HepG2 (cell line): ENCODE data around the gene PISD. TPM values are rescaled to one million over a fixed set of nuclear protein-coding genes. Genes with fewer than 3 reads are reported as not detected.

Experiments
- ATAC-seq: fragments of 200-7000 bp; cut with Tn5 transposase; 3 replicates; pipeline ENCODE4 v1.9.1; 2020; ENCODE audit warnings: mild to moderate bottlenecking, moderate library complexity
- BruUV-seq: library from RNA; stranded (reverse); fragments of 400-500 nt; replicated peaks from 2 replicates; lab custom pipeline; 2021; lab: Mats Ljungman, UMichigan
- CTCF ChIA-PET: fragments of 300-600 bp; formaldehyde crosslinking; extraction: SDS; loops from one replicate; lab custom pipeline; 2021; ENCODE audit warnings: low total read pairs, inconsistent platforms, low intra/inter-chr PET ratio; lab: Yijun Ruan, JAX
- POLR2A ChIA-PET: fragments of 350-600 bp; sonication (Branson Sonifier 250); formaldehyde crosslinking; loops from one replicate; lab custom pipeline; 2020; ENCODE audit warnings: antibody characterized with exemption, inconsistent platforms; lab: Yijun Ruan, JAX
- DNase-seq: peaks from one replicate; pipeline ENCODE4 v3.0.0-alpha.2; 2015; ENCODE audit warnings: low spot score
- FAIRE-seq: peaks from 3 replicates; lab custom pipeline; 2011; peaks lifted over from hg19 to GRCh38; lab: Jason Lieb, UNC
- H2AFZ ChIP-seq: one replicate; pipeline ENCODE4 v1.6.1; 2011; ENCODE audit warnings: low read length, inconsistent platforms
- H3K27ac ChIP-seq: fragments of 300-600 bp; 3 replicates; pipeline ENCODE4 v1.8.0; 2011; ENCODE audit warnings: mixed run types, mild to moderate bottlenecking, mixed read lengths, low read length, inconsistent platforms; ENCODE audit not compliant: insufficient read depth; ENCODE audit errors: extremely low read length
- H3K27me3 ChIP-seq, 2 experiments: fragments of 200-600 bp in 1 of 2; 2 replicates in 1 of 2; 3 replicates in 1 of 2; pipeline versions ENCODE4 v1.6.0 to v1.8.0; 2011; ENCODE audit warnings: low read length in 2 of 2, mild to moderate bottlenecking in 2 of 2, moderate library complexity in 2 of 2, inconsistent platforms in 1 of 2; ENCODE audit not compliant: insufficient read depth in 2 of 2, control insufficient read depth in 1 of 2
- H3K36me3 ChIP-seq, 2 experiments: fragments of 200-600 bp in 1 of 2; replicated peaks in 1 of 2; 2 replicates in 1 of 2; 3 replicates in 1 of 2; pipeline versions ENCODE4 v1.5.1 to v1.8.0; 2011; ENCODE audit warnings: low read length in 2 of 2, inconsistent platforms in 1 of 2; ENCODE audit not compliant: insufficient read depth in 2 of 2, control insufficient read depth in 1 of 2
- H3K4me1 ChIP-seq: 2 replicates; pipeline ENCODE4 v1.5.1; 2012; ENCODE audit warnings: low read length, inconsistent platforms; ENCODE audit not compliant: insufficient read depth
- H3K4me2 ChIP-seq: 2 replicates; pipeline ENCODE4 v1.6.0; 2011; ENCODE audit warnings: low read depth, low read length, inconsistent platforms
- H3K4me3 ChIP-seq, 3 experiments: fragments of 200-600 bp in 1 of 3; sonication (generic), shearing (Covaris generic) in 1 of 3; replicated peaks in 1 of 3; 2 replicates each; pipeline ENCODE4 v1.5.1; 2011 to 2016; ENCODE audit warnings: low read length in 3 of 3, inconsistent platforms in 2 of 3, low read depth in 2 of 3, mild to moderate bottlenecking in 2 of 3, control low read depth in 1 of 3, mixed read lengths in 1 of 3; ENCODE audit not compliant: insufficient read depth in 1 of 3
- H3K79me2 ChIP-seq: one replicate; pipeline ENCODE4 v1.6.1; 2011; ENCODE audit warnings: low read length, inconsistent platforms; ENCODE audit not compliant: insufficient read depth
- H3K9ac ChIP-seq: 2 replicates; pipeline ENCODE4 v1.6.0; 2011; ENCODE audit warnings: mild to moderate bottlenecking, low read depth, low read length, inconsistent platforms; ENCODE audit not compliant: insufficient read depth
- H3K9me3 ChIP-seq: 2 replicates; pipeline ENCODE4 v1.5.1; 2012; ENCODE audit warnings: mild to moderate bottlenecking, low read length
- H4K20me1 ChIP-seq: 2 replicates; pipeline ENCODE4 v1.6.0; 2011; ENCODE audit warnings: inconsistent platforms, mild to moderate bottlenecking, low read length, moderate library complexity; ENCODE audit not compliant: insufficient read depth
- ARID3A ChIP-seq: IDR thresholded peaks from 2 replicates; pipeline ENCODE4 v1.6.1; 2012; ENCODE audit warnings: low read depth, low read length, improper control_type of control experiment
- FOXP4 ChIP-seq: sonication (generic); formaldehyde crosslinking; IDR thresholded peaks from 2 replicates; pipeline ENCODE4 v1.4.0; 2020; ENCODE audit warnings: missing genetic modification reagents
- NR2F6 ChIP-seq, 2 experiments: IDR thresholded peaks; 2 replicates each; pipeline ENCODE4 v1.6.1; 2016; ENCODE audit warnings: antibody characterized with exemption in 1 of 2, mild to moderate bottlenecking in 1 of 2
- TMF1 ChIP-seq: sonication (generic); formaldehyde crosslinking; IDR thresholded peaks from 2 replicates; pipeline ENCODE4 v1.8.1; 2022; ENCODE audit warnings: low read depth, missing genetic modification reagents
- U2AF2 ChIP-seq: fragments of 200-400 bp; formaldehyde crosslinking; IDR thresholded peaks from 2 replicates; pipeline ENCODE4 v1.6.1; 2017; ENCODE audit warnings: low read depth, mild to moderate bottlenecking, low read length
- YEATS2 ChIP-seq: sonication (generic); formaldehyde crosslinking; IDR thresholded peaks from 2 replicates; pipeline ENCODE4 v1.4.0; 2020; ENCODE audit warnings: missing genetic modification reagents, borderline replicate concordance
- ZBTB37 ChIP-seq: sonication (generic); formaldehyde crosslinking; IDR thresholded peaks from 2 replicates; pipeline ENCODE4 v1.4.0; 2020; ENCODE audit warnings: mild to moderate bottlenecking, missing genetic modification reagents
- ZNF792 ChIP-seq: IDR thresholded peaks from 2 replicates; pipeline ENCODE4 v1.6.1; 2016
- WGBS: methylation state at CpG from one replicate; pipeline ENCODE4 v1.1.6; 2017; ENCODE audit warnings: low lambda C conversion rate; 5-methylcytosine and 5-hydroxymethylcytosine counted together
- in situ Hi-C: cut with HindIII; loops from 2 replicates; pipeline ENCODE4 v1.10.0; 2017; ENCODE audit warnings: low pct_unique_long_range_greater_than_20kb; ENCODE audit not compliant: extremely low pct_ligation_motif_present
- intact Hi-C: fragments of 100-400 bp; cut with micrococcal nuclease; formaldehyde crosslinking; loops from one replicate; pipeline ENCODE4 v1.10.0; 2022; ENCODE audit not compliant: unreplicated experiment
- polyA plus RNA-seq, 8 experiments: library from polyadenylated mRNA; depleted of rRNA in 3 of 8; stranded (reverse) in 7 of 8; unstranded in 1 of 8; fragments of >200 nt; fragmentation: Illumina TruSeq in 4 of 8; extraction: Trizol in 4 of 8; gene quantifications; 2 replicates each; pipeline versions ENCODE4 v1.2.1 to v1.2.3, GENCODE V29; 2011 to 2016; ENCODE audit warnings: low read depth in 4 of 8, missing spikeins in 1 of 8, mixed read lengths in 1 of 8; ENCODE audit not compliant: insufficient read depth in 1 of 8
- total RNA-seq, 5 experiments: library from RNA; depleted of rRNA; stranded (reverse); fragments of >200 nt; fragmentation: Illumina TruSeq; extraction: Trizol; gene quantifications; 2 replicates each; pipeline ENCODE4 v1.2.3, GENCODE V29; 2016; ENCODE audit warnings: low read depth in 1 of 5
- TF ChIP-seq, protein P1 (sequence below): sonication (generic); formaldehyde crosslinking; IDR thresholded peaks from 2 replicates; pipeline ENCODE4 v1.5.1; 2020; ENCODE audit warnings: missing genetic modification reagents, mild to moderate bottlenecking, borderline replicate concordance
- TF ChIP-seq, protein P2 (sequence below), 2 experiments: IDR thresholded peaks; 2 replicates each; pipeline ENCODE4 v1.6.1; 2011 to 2012; ENCODE audit warnings: low read length in 2 of 2, borderline replicate concordance in 1 of 2, low read depth in 1 of 2, mild to moderate bottlenecking in 1 of 2, moderate library complexity in 1 of 2

Gene PISD
- total and polyA plus RNA-seq, 2 of the 13 experiments (the other 11 are each of a cell fraction or from before 2014, with no cell fraction given): 30.1 to 47.7 TPM

DNA sequence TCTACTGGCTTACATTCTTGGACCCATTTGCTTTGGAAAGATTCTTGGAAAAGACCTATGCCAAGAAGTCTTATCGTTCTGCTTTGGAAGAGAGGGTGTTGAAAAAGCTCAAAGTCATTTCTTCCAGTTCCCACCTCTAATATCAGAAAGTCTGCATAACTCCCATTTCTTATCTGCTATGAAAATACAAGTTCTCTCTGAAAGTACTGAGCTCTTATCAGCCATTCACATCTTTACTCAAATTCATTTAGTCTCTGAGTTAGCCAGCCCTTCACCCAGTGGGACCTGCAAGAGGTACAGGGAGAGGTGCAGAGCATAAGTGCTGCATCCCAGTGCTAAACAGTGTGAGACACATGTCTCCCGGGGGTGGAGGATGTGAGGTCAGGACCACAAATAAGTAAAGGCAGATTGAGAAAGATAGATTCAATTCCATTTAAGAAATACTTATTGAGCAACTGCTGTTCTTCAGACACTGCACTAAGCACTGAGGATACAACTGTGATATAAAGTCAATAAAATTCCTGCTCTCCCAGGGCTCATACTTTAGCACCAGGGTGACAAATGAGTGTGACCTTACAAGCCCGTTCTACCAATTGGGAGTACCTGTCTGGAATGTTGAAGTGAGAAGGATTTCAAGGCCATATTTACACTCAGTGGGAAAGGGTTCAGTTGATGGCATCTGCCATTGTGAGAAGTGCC is 76.7 kb downstream of the PISD start (continued):
- TF ChIP-seq ARID3A (peak; percentile 74), NR2F6 (IDR thresholded peaks at IDR 0.05) (peak; percentile 43), NR2F6 (CRISPR knock-in tag; IDR thresholded peaks at IDR 0.05) (0 out of 2 replicates have a peak, but pooled peaks have one; percentile 46)

- Histone ChIP-seq H2AFZ (no peak overlapping the region), H3K9me3 (0 out of 2 replicates have a peak, but pooled peaks cover 5% of the 10 kb centered on the region), H3K27ac (peak overlapping the region; percentile 83), H3K79me2 (no peaks in the 10 kb centered on the region), H3K9ac (no peak overlapping the region), H4K20me1 (no peaks in the 10 kb centered on the region), H3K36me3 (no peaks in the 10 kb centered on the region), H3K27me3 (no peaks in the 10 kb centered on the region), H3K4me3 (no peak overlapping the region), H3K4me2 (no peak overlapping the region), H3K4me1 (peaks cover 97% of the 10 kb centered on the region)
- ChIA-PET POLR2A (no interaction called here), CTCF (no interaction called here)
- 93% methylated on average over 5 of the region's 5 CpGs for WGBS
- FAIRE-seq (no peak), DNase-seq (no peak), ATAC-seq (no peak)
- in situ Hi-C loops: no loop called here
- intact Hi-C loops: no loop called here
- BruUV-seq: no TSS peak
- no peak for TF ChIP-seq FOXP4 (CRISPR knock-in tag)
- TF ChIP-seq, protein P1, sequence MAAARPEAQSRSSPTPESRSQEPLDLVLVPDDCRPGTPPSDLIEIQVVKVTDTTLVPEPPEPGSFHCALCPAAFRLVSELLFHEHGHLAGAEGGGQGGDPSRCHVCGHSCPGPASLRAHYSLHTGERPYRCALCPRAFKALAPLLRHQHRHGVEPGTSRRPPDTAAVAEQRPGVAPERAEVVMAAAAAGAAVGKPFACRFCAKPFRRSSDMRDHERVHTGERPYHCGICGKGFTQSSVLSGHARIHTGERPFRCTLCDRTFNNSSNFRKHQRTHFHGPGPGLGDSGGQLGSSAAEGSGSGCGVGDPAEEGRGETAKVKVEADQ (CRISPR knock-in tag): no peak
- no peak for TF ChIP-seq TMF1 (CRISPR knock-in tag)
- TF ChIP-seq, protein P2, sequence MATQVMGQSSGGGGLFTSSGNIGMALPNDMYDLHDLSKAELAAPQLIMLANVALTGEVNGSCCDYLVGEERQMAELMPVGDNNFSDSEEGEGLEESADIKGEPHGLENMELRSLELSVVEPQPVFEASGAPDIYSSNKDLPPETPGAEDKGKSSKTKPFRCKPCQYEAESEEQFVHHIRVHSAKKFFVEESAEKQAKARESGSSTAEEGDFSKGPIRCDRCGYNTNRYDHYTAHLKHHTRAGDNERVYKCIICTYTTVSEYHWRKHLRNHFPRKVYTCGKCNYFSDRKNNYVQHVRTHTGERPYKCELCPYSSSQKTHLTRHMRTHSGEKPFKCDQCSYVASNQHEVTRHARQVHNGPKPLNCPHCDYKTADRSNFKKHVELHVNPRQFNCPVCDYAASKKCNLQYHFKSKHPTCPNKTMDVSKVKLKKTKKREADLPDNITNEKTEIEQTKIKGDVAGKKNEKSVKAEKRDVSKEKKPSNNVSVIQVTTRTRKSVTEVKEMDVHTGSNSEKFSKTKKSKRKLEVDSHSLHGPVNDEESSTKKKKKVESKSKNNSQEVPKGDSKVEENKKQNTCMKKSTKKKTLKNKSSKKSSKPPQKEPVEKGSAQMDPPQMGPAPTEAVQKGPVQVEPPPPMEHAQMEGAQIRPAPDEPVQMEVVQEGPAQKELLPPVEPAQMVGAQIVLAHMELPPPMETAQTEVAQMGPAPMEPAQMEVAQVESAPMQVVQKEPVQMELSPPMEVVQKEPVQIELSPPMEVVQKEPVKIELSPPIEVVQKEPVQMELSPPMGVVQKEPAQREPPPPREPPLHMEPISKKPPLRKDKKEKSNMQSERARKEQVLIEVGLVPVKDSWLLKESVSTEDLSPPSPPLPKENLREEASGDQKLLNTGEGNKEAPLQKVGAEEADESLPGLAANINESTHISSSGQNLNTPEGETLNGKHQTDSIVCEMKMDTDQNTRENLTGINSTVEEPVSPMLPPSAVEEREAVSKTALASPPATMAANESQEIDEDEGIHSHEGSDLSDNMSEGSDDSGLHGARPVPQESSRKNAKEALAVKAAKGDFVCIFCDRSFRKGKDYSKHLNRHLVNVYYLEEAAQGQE (IDR thresholded peaks at IDR 0.05; ENCODE audit: borderline replicate concordance in 1 of 2, low read depth in 1 of 2, low read length in 2 of 2): no peak
- TF ChIP-seq YEATS2 (CRISPR knock-in tag): no peak
- no peak for TF ChIP-seq ZNF792
- TF ChIP-seq ZBTB37 (CRISPR knock-in tag): no peak
- no peak for TF ChIP-seq U2AF2
Measured at GRCh38 chr22:31584804-31585160, 77.2 kb downstream of the PISD start.
